Endothelial cell (in vitro differentiated cells): ENCODE results near the gene NAV2. TPM values are rescaled to one million over a fixed set of nuclear protein-coding genes. Genes with fewer than 3 reads are reported as not detected.
A peak's percentile ranks its signal among the peaks of the same experiment; 100 is the strongest.

Experiments used
- DNase-seq: peaks from one replicate; pipeline ENCODE4 v3.0.0; 2021; ENCODE audit warnings: low spot score
- H3K27ac Mint-ChIP-seq: one replicate; pipeline ENCODE4 v1.8.0; 2021; ENCODE audit warnings: mixed read lengths, inconsistent platforms; ENCODE audit not compliant: unreplicated experiment
- H3K27me3 Mint-ChIP-seq: one replicate; pipeline ENCODE4 v1.8.0; 2021; ENCODE audit warnings: mild to moderate bottlenecking, moderate library complexity, mixed read lengths, inconsistent platforms; ENCODE audit not compliant: unreplicated experiment
- H3K36me3 Mint-ChIP-seq: one replicate; pipeline ENCODE4 v1.8.0; 2021; ENCODE audit warnings: mild to moderate bottlenecking, low read depth, mixed read lengths, inconsistent platforms; ENCODE audit not compliant: unreplicated experiment
- H3K4me1 Mint-ChIP-seq: one replicate; pipeline ENCODE4 v1.8.0; 2021; ENCODE audit warnings: mild to moderate bottlenecking, mixed read lengths, inconsistent platforms; ENCODE audit not compliant: unreplicated experiment
- H3K4me3 Mint-ChIP-seq: one replicate; pipeline ENCODE4 v1.8.0; 2021; ENCODE audit warnings: mild to moderate bottlenecking, mixed read lengths, inconsistent platforms; ENCODE audit not compliant: unreplicated experiment
- H3K9me3 Mint-ChIP-seq: one replicate; pipeline ENCODE4 v1.8.0; 2021; ENCODE audit warnings: mixed read lengths, inconsistent platforms; ENCODE audit not compliant: unreplicated experiment
- total RNA-seq: library from RNA; stranded (reverse); fragmentation: NEBNext Ultra II Directional; extraction: Animal tissue kit (Norgen Biotek cat#: 25700); gene quantifications from one replicate; pipeline ENCODE4 v1.2.1, GENCODE V29; 2021; ENCODE audit not compliant: unreplicated experiment
- TF ChIP-seq, protein P1 (sequence below): fragments of 200-600 bp; sonication (generic); IDR thresholded peaks from one replicate; pipeline ENCODE4 v1.5.0; 2021; ENCODE audit warnings: antibody characterized with exemption; ENCODE audit not compliant: unreplicated experiment

NAV2 gene
- total RNA-seq, 1 donor from 2014 or later = 15.6 TPM

- H3K4me1 Mint-ChIP-seq = peaks cover 36% of the 10 kb centered on the region
Observed at GRCh38 chr11:19674836-19675235, 37.8 kb upstream of the NAV2 start.

DNA sequence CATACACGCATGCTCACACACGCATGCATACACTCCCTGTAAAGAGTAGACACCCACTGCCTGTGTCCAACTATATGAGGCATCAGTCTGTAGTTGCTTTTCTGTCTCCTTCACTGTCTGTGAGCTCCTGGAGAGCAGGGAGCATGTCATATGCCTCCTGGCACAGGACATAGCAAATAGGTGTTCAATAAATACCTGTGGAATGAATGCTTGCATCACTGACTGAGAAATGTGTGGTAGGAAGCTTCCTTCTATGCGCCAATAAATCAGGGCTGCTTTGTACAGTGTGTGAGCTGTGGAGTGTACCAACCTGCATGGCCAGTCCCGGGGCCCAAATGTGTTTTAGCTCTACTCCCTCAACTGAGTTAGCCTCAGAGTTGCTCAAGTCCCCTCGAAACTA lies 37.2 kb upstream of the NAV2 start:
- peaks cover 2% of the 10 kb centered on the region for H3K27me3 Mint-ChIP-seq
- no peaks in the 10 kb centered on the region for H3K36me3 Mint-ChIP-seq
- TF ChIP-seq, protein P1, sequence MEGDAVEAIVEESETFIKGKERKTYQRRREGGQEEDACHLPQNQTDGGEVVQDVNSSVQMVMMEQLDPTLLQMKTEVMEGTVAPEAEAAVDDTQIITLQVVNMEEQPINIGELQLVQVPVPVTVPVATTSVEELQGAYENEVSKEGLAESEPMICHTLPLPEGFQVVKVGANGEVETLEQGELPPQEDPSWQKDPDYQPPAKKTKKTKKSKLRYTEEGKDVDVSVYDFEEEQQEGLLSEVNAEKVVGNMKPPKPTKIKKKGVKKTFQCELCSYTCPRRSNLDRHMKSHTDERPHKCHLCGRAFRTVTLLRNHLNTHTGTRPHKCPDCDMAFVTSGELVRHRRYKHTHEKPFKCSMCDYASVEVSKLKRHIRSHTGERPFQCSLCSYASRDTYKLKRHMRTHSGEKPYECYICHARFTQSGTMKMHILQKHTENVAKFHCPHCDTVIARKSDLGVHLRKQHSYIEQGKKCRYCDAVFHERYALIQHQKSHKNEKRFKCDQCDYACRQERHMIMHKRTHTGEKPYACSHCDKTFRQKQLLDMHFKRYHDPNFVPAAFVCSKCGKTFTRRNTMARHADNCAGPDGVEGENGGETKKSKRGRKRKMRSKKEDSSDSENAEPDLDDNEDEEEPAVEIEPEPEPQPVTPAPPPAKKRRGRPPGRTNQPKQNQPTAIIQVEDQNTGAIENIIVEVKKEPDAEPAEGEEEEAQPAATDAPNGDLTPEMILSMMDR = no peak
- H3K4me3 Mint-ChIP-seq = no peak overlapping the region
- H3K27ac Mint-ChIP-seq = peak overlapping the region; percentile 95
- no peak for DNase-seq
- peaks cover 41% of the 10 kb centered on the region for H3K4me1 Mint-ChIP-seq
- H3K9me3 Mint-ChIP-seq = no peaks in the 10 kb centered on the region

More at GRCh38 chr11:19674836-19675235, 37.8 kb upstream of the NAV2 start:
- TF ChIP-seq, protein P1 = no peak
- Mint-ChIP-seq H3K4me3 (no peak overlapping the region), H3K27me3 (peaks cover 4% of the 10 kb centered on the region), H3K27ac (peak overlapping the region; percentile 6), H3K36me3 (no peaks in the 10 kb centered on the region), H3K9me3 (no peaks in the 10 kb centered on the region)
- no peak for DNase-seq

- TF ChIP-seq, protein P1 = no peak
- peak; percentile 35 for DNase-seq
- Mint-ChIP-seq H3K4me3 (no peak overlapping the region), H3K9me3 (no peaks in the 10 kb centered on the region), H3K36me3 (no peaks in the 10 kb centered on the region), H3K27ac (peak overlapping the region; percentile 95), H3K4me1 (peaks cover 45% of the 10 kb centered on the region), H3K27me3 (peaks cover 5% of the 10 kb centered on the region)
Observed at GRCh38 chr11:19676475-19677380, 35.9 kb upstream of the NAV2 start.

GRCh38 chr11:19677381-19678080 lies 35.1 kb upstream of the NAV2 start:
- TF ChIP-seq, protein P1 = no peak
- H3K4me1 Mint-ChIP-seq = peaks cover 45% of the 10 kb centered on the region
- DNase-seq = no peak
- H3K27me3 Mint-ChIP-seq = peaks cover 5% of the 10 kb centered on the region
- H3K9me3 Mint-ChIP-seq = no peaks in the 10 kb centered on the region
- peak overlapping the region; percentile 95 for H3K27ac Mint-ChIP-seq
- H3K36me3 Mint-ChIP-seq = no peaks in the 10 kb centered on the region
- H3K4me3 Mint-ChIP-seq = no peak overlapping the region
